Measurements from ENCODE around the gene INTS15. TPM values are rescaled to one million over a fixed set of nuclear protein-coding genes. Genes with fewer than 3 reads are reported as not detected.

INTS15 gene
- total RNA-seq, 1 experiment from 2014 or later: 29.6 TPM

DNA sequence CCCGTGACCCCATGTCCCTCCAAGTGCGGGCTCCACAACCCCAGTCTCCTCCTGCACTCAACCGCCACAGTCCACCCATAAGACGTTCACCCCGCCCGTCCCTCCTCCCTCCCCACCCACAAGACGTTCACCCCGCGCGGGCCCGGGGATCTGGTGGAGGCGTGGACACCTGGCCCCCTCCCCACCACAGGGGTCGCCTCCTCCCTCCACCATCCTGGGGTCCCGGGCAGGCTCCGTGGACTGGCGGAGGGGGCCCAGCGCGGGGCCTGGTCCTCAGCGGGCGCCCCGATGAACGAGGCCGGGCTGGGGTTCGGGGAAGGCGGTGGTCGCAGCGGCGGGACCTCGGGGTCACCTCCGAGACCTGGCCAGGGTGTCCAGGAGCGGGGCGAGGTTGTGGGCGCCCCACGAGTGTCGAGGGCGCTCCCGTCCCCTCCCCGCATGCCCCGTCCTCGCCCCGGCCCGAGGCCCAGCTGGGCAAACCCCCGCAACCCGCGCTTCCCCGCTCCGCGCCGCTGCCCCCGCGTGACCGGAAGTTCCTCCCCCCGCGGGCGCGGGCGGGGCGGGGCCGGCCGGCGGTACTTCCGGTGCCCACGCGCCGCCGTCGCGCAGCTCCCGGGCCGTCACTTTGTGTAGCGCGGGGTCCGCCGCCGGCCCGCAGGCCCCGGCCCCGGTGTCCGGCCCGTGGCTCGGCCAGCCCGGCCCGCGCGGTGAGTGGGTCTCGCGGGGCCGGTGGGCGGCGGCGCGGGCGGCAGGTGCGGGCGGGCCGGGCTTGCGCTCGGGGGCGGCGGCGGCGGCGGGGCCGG, 47.1 kb downstream of the INTS15 start, which contains the start of gene ZNF316:
TSS of gene ZNF316 (plus strand) at position 578 of the 803 bp plus-strand sequence. CDS start 5,092 bp downstream, outside the sequence.
- H3K36me3 ChIP-seq (ENCODE audit: control insufficient read depth, insufficient read depth, low read length): peaks cover 3% of the 10 kb centered on the region; the same call in 1 of the 2 replicates
- no TSS peak for BruUV-seq (replicated peaks)
- CTCF ChIA-PET: no interaction called here
- Mint-ChIP-seq H3K27me3 (ENCODE audit: insufficient read depth, unreplicated experiment) (no peaks in the 10 kb centered on the region), H3K36me3 (ENCODE audit: insufficient read depth, unreplicated experiment) (peaks cover 19% of the 10 kb centered on the region), H3K27ac (ENCODE audit: unreplicated experiment) (peak within 1 kb of the TSS; percentile 61), H3K4me1 (ENCODE audit: low read depth, unreplicated experiment) (peaks cover 11% of the 10 kb centered on the region), H3K4me3 (ENCODE audit: unreplicated experiment) (peak within 1 kb of the TSS; percentile 72), H3K9me3 (ENCODE audit: unreplicated experiment) (no peaks in the 10 kb centered on the region)
- peak within 1 kb of the TSS; percentile 97 for H3K4me3 ChIP-seq (ENCODE audit: low read depth, low read length)
- POLR2A ChIA-PET: no interaction called here
- intact Hi-C loops (cut with micrococcal nuclease; ENCODE audit: unreplicated experiment): loop anchor here (2.0 kb wide), 1 partner anchor 70 kb away; the partner anchor contains the start of gene ZNF12
- TF ChIP-seq CTCF (IDR thresholded peaks at IDR 0.05; ENCODE audit: insufficient read depth in 1 of 2, low read depth in 1 of 2, low read length in 1 of 2, severe bottlenecking in 1 of 2, unreplicated experiment in 1 of 2): no peak
- no peaks in the 10 kb centered on the region for H3K9me3 ChIP-seq
- H3K4me1 ChIP-seq: peaks cover 4% of the 10 kb centered on the region
- peak in 1 of 2 experiments; percentile 62 for DNase-seq
- no peaks in the 10 kb centered on the region for H3K27me3 ChIP-seq (replicated peaks; ENCODE audit: control insufficient read depth, insufficient read depth, low read length)

GRCh38 chr7:6637544-6638229, 47.9 kb downstream of the INTS15 start:
- POLR2A ChIA-PET: no interaction called here
- no peaks in the 10 kb centered on the region for H3K27me3 Mint-ChIP-seq (ENCODE audit: insufficient read depth, unreplicated experiment)
- H3K4me3 Mint-ChIP-seq (ENCODE audit: unreplicated experiment): peak overlapping the region; percentile 72
- intact Hi-C loops (cut with micrococcal nuclease; ENCODE audit: unreplicated experiment): loop anchor here (2.0 kb wide), 1 partner anchor 69 kb away; the partner anchor contains the start of gene ZNF12
- H3K36me3 ChIP-seq (ENCODE audit: control insufficient read depth, insufficient read depth, low read length): peaks cover 3% of the 10 kb centered on the region; the same call in 1 of the 2 replicates
- no peaks in the 10 kb centered on the region for H3K9me3 ChIP-seq
- H3K9me3 Mint-ChIP-seq (ENCODE audit: unreplicated experiment): no peaks in the 10 kb centered on the region
- CTCF ChIA-PET: no interaction called here
- BruUV-seq (replicated peaks): no TSS peak
- peaks cover 24% of the 10 kb centered on the region for H3K36me3 Mint-ChIP-seq (ENCODE audit: insufficient read depth, unreplicated experiment)
- peak; percentile 54 to 71 for DNase-seq
- peaks cover 11% of the 10 kb centered on the region for H3K4me1 Mint-ChIP-seq (ENCODE audit: low read depth, unreplicated experiment)
- TF ChIP-seq CTCF (IDR thresholded peaks at IDR 0.05; ENCODE audit: insufficient read depth in 1 of 2, low read depth in 1 of 2, low read length in 1 of 2, severe bottlenecking in 1 of 2, unreplicated experiment in 1 of 2): peak; percentile 61 to 81
- peak overlapping the region; percentile 97 for H3K4me3 ChIP-seq (ENCODE audit: low read depth, low read length)
- no peak overlapping the region for H3K27ac Mint-ChIP-seq (ENCODE audit: unreplicated experiment)
- H3K4me1 ChIP-seq: peaks cover 4% of the 10 kb centered on the region
- no peaks in the 10 kb centered on the region for H3K27me3 ChIP-seq (replicated peaks; ENCODE audit: control insufficient read depth, insufficient read depth, low read length)

DNA sequence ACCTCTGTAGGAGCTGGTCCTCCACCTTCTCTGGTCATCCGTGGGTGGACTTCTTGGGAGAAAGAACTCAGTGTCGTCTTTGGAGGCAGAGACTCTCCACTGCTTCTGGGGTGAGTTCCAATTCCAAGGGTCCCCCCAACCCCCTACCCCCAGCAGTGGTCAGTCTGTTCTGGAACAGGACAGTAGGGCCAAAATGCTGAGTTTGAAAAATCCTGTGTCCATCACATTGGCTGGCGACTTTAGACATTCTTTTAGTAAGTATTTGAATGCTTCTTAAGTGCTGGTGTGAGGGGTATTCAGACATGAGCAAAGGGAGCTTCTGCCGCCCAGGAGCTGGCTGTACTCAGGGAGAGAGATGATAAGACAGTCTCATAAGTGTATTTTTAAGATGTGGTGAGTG, 49.2 kb downstream of the INTS15 start:
- Mint-ChIP-seq H3K27me3 (ENCODE audit: insufficient read depth, unreplicated experiment) (no peaks in the 10 kb centered on the region), H3K9me3 (ENCODE audit: unreplicated experiment) (no peaks in the 10 kb centered on the region), H3K36me3 (ENCODE audit: insufficient read depth, unreplicated experiment) (peaks cover 24% of the 10 kb centered on the region), H3K27ac (ENCODE audit: unreplicated experiment) (no peak overlapping the region), H3K4me3 (ENCODE audit: unreplicated experiment) (no peak overlapping the region), H3K4me1 (ENCODE audit: low read depth, unreplicated experiment) (peaks cover 11% of the 10 kb centered on the region)
- Histone ChIP-seq H3K36me3 (ENCODE audit: control insufficient read depth, insufficient read depth, low read length) (peaks cover 3% of the 10 kb centered on the region; the same call in 1 of the 2 replicates), H3K27me3 (replicated peaks; ENCODE audit: control insufficient read depth, insufficient read depth, low read length) (no peaks in the 10 kb centered on the region), H3K9me3 (no peaks in the 10 kb centered on the region), H3K4me1 (peaks cover 4% of the 10 kb centered on the region), H3K4me3 (ENCODE audit: low read depth, low read length) (no peak overlapping the region)
- POLR2A ChIA-PET: no interaction called here
- no peak for TF ChIP-seq CTCF (IDR thresholded peaks at IDR 0.05; ENCODE audit: insufficient read depth in 1 of 2, low read depth in 1 of 2, low read length in 1 of 2, severe bottlenecking in 1 of 2, unreplicated experiment in 1 of 2)
- intact Hi-C loops (cut with micrococcal nuclease; ENCODE audit: unreplicated experiment): no loop called here
- BruUV-seq (replicated peaks): no TSS peak
- no peak for DNase-seq
- CTCF ChIA-PET: no interaction called here

All from Caco-2 (cell line).